GM12891 (cell line): ENCODE results near the gene SDK1.

Experiments used
- DNase-seq: peaks from one replicate; pipeline ENCODE4 v3.0.0; 2011; ENCODE audit warnings: low spot score; ENCODE audit not compliant: insufficient read length
- FAIRE-seq: peaks from 2 replicates; lab custom pipeline; 2011; peaks lifted over from hg19 to GRCh38; lab: Jason Lieb, UNC
- PAX5 ChIP-seq: IDR thresholded peaks from 2 replicates; pipeline ENCODE4 v1.6.1; 2011; ENCODE audit warnings: low read length, moderate library complexity, mild to moderate bottlenecking; ENCODE audit not compliant: insufficient read depth, severe bottlenecking
- POLR2A ChIP-seq: IDR thresholded peaks from 2 replicates; pipeline ENCODE4 v1.6.1; 2011; ENCODE audit warnings: low read depth, low read length, control low read depth
- POLR2AphosphoS5 ChIP-seq: IDR thresholded peaks from 2 replicates; pipeline ENCODE4 v1.6.1; 2011; ENCODE audit warnings: low read depth, low read length, control low read depth
- POU2F2 ChIP-seq: IDR thresholded peaks from 2 replicates; pipeline ENCODE4 v1.6.1; 2011; ENCODE audit warnings: low read depth, mild to moderate bottlenecking, control low read depth, low read length, moderate library complexity
- SPI1 ChIP-seq: IDR thresholded peaks from 2 replicates; pipeline ENCODE4 v1.6.1; 2011; ENCODE audit warnings: low read depth, low read length, control low read depth
- TAF1 ChIP-seq: IDR thresholded peaks from 2 replicates; pipeline ENCODE4 v1.6.1; 2011; ENCODE audit warnings: low read depth, low read length, control low read depth

The SDK1 gene

GRCh38 chr7:3367261-3367660 is 66.2 kb downstream of the SDK1 start:
- TF ChIP-seq POU2F2: no peak
- no peak for TF ChIP-seq POLR2A
- no peak for TF ChIP-seq TAF1
- no peak for TF ChIP-seq POLR2AphosphoS5
- TF ChIP-seq SPI1: no peak
- TF ChIP-seq PAX5: no peak
- DNase-seq (no peak), FAIRE-seq (no peak)

DNA sequence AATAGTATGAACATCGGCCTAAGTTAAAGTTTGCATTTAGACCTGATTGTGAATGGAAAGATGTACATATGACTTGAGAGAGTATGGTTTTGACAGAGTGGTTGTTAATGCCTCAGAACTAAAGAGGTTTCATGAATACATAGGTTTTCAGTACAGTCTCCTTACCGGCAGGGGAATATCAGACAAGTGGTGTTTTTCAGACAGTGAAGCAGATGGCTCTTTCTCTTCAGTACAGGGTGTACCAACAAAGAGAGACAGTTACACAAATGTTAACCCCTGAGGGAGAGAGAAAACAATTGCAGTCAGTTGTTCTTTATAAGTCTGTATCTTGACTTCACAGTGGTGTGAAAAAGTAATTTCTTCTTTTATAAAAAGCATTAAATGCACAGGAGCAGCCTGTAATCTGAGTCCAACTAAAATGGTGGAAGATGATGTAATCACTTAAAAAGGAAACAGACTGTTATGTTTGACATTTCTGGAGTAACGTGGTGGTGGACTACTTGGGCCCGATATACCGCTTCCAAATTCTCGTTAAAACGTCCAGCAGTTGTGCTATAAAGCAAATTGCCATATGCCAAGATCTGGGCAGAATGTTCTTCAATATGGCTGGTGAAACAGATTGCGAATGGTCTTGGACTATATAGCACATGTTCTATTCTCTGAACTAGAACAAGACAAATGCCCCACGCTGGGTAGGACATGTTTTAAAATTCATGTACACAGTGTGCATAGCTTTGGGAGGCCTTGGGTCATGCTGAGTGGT is 69.2 kb downstream of the SDK1 start:
- FAIRE-seq: no peak
- TF ChIP-seq PAX5: no peak
- no peak for TF ChIP-seq POLR2A
- no peak for TF ChIP-seq POLR2AphosphoS5
- TF ChIP-seq SPI1: no peak
- no peak for TF ChIP-seq TAF1
- TF ChIP-seq POU2F2: no peak
- no peak for DNase-seq

DNA sequence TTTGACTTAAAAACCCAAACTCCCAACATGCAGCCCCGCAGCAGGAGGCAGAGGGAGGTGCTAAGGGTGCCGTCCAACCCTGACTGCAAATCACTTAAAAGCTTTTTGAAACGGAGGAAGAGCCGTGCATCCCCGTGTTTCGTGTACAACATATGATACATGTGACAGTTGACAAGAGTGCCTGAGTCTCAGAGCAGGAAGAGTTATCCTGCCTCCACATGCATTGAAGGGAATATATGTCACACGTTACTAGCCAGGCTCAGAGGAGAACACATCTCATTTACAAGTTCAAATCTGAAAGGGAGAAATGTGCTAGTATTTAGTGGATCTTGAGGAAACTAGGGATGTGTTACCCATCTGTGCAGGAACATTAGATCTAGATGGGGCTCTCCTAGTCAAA is 69.9 kb downstream of the SDK1 start:
- TF ChIP-seq SPI1 (no peak), POLR2A (no peak), POLR2AphosphoS5 (no peak), PAX5 (no peak), POU2F2 (no peak), TAF1 (no peak)
- DNase-seq: no peak
- FAIRE-seq: no peak

DNA sequence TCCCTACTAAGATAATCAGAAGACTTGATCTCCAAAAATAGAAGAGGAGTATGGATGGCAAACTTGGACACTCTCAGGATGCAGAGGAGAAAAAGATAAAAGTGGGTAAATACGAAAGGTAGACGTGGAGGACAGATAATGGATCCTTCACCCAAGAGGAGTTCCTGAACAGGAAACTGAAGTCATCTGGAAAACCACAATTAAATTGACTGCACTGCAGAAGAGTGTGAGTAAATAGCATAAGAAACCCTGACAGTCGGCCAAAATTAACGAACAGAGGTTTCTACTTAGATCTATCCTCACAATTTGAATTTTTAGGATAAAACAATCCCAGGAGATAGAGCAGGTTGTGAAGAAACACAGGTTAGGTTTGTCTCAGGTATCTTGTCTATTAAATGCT is 70.5 kb downstream of the SDK1 start:
- FAIRE-seq (no peak), DNase-seq (no peak)
- TF ChIP-seq SPI1 (no peak), POLR2A (no peak), TAF1 (no peak), POLR2AphosphoS5 (no peak), POU2F2 (no peak), PAX5 (no peak)

DNA sequence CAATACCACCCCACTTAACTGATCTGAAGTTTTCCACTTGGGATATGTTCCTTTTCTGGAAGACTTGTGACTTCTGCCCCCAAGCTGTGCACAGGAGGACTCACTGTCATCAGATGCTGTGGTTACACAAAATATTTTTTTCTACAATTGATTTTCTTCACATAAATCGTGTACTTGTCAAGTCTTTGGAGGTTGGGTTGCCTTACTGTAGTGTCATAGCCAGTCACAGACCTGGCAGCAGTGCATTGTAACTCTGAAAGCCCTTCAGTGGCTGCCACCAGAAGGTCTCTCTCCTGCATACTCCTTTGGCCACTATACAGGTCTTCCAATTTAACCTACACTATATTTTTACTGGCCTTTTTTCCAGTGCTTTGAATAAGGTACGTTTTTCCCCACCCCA is 73.2 kb downstream of the SDK1 start:
- FAIRE-seq (no peak), DNase-seq (no peak)
- TF ChIP-seq TAF1: no peak
- TF ChIP-seq PAX5: no peak
- no peak for TF ChIP-seq SPI1
- TF ChIP-seq POLR2A: no peak
- no peak for TF ChIP-seq POLR2AphosphoS5
- TF ChIP-seq POU2F2: no peak

- TF ChIP-seq POU2F2: no peak
- TF ChIP-seq SPI1: no peak
- no peak for TF ChIP-seq POLR2A
- TF ChIP-seq TAF1: no peak
- no peak for TF ChIP-seq POLR2AphosphoS5
- TF ChIP-seq PAX5: no peak
- FAIRE-seq (no peak), DNase-seq (no peak)
Observed at GRCh38 chr7:3378390-3379150, 77.5 kb downstream of the SDK1 start.

- FAIRE-seq (no peak), DNase-seq (no peak)
- TF ChIP-seq SPI1: no peak
- TF ChIP-seq POLR2A: no peak
- no peak for TF ChIP-seq POU2F2
- TF ChIP-seq POLR2AphosphoS5: no peak
- no peak for TF ChIP-seq TAF1
- no peak for TF ChIP-seq PAX5
Observed at GRCh38 chr7:3380034-3380433, 79.0 kb downstream of the SDK1 start.

DNA sequence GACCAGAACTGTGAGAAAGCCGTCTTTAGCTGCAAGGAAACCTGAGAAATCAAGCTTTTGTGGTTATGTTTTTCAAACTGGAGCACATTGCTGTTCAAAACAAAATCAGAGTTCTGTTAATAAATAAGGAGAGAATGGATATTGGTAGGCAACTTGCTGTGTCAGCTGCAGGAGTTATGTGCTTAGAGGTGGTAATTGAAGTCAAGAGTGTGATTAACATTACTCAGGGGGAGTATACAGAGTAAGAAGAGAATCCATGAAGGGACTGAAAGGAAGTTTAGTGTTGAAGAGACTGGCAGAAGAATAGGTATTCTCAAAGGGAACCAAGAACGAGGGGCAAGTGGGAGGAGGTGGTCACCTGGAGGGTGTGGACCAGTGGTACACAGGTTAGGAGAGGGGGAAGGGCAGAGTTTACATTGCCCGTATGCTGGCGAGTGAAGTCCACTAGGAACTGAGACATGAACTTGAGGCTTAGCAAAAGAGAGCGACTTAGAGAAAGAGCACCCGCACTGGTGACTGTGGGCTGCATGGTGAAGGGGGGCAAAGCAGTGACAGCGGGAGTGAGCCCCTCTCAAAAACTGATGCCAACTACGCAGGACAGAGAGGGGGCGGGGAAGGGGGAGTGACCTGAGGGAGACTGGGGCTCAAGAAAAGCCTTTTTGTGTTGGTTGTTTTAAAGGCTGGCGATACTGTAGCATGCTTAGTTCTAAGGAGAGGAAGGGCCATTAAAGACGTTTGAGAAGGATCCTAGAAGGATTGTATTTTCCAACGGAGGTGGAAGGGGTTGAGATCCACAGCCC is 80.0 kb downstream of the SDK1 start:
- TF ChIP-seq POLR2A (no peak), TAF1 (no peak), POLR2AphosphoS5 (no peak), SPI1 (no peak), PAX5 (no peak), POU2F2 (no peak)
- no peak for DNase-seq
- no peak for FAIRE-seq

DNA sequence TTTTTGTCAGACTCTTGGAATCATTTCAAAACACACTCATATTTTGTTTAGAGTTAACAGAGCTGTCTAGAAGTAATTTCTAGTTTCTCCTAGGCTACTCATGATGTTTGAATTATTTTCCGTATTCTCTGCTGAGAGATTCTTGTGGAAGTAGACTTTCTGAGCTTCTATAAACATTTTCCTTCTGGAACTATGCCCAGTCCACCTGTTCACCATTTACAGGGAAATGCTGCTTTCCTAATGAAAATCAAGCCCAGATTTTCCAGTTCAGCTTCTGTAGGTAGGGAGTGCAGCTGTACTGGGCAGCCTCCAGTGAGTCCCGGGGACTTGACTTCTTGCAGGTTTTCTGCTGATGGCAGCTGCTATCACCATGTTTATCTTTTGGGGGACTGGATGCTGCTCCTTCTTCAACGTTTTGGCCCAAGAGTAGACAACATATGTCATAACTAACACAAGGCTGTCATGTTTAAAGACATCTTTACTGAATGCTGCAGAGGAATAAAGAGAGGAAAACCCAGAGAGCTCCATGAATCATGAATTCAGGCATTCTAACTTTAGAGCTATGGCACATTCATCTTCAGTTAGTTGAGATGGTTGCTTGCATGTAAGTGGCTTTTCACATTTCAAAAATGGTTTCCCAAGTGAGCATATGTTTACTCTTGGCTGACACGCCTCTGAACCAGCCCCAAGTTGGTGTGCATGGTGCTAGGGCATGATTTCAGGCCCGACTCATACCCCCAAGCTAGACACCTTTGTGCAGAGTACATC is 85.6 kb downstream of the SDK1 start:
- FAIRE-seq (no peak), DNase-seq (no peak)
- TF ChIP-seq TAF1 (no peak), POU2F2 (no peak), PAX5 (no peak), POLR2AphosphoS5 (no peak), SPI1 (no peak), POLR2A (no peak)
